ENCODE results near the gene IMPG2.

The IMPG2 gene

DNA sequence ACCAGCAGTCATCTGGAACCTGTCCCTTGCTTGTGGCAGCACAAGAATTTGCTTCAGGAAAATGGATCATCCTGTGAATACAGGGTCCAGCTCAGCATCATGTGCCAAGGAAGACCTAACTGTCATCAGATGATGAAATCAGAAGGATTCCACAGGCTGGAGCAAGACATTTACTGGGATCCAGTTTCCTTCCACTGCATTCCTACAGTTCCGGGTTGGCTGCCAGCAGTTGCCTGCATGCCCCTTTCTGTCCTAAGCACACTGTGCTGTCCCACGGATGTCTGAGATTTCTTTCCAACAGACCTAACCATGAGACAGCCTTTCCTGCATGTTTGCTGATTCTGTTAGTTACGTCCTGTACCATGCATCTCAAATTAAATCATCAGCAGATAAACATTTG lies 140.7 kb downstream of the IMPG2 start:
- DNase-seq = no peak

DNA sequence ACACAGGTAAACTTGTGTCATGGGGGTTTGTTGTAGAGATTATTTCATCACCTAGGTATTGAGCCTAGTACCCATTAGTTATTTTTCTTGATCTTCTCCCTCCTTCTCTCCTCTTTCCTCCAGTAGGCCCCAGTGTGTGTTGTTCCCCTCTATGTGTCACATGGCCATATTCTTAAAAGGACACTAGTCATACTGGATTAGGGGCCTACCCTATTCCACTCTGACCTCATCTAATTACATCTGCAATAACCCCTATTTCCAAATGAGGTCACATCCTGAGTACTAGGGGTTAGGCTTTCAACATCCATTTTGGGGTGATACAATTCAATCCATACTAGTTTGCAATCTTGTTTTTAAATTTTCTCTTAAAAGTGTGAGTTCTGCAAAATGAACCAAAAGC lies 142.8 kb downstream of the IMPG2 start:
- no peak for DNase-seq

Data from stimulated activated CD4-positive, alpha-beta T cell treated with anti-CD3 and anti-CD28 coated beads, Interleukin-4, amount 100 ng/mL, for 24 hours (primary cell).